ENCODE results near the gene TECPR1. TPM values are rescaled to one million over a fixed set of nuclear protein-coding genes. Genes with fewer than 3 reads are reported as not detected.

TECPR1 gene
- total RNA-seq, 1 donor from 2014 or later, result 10.8 TPM

- no peak overlapping the region for H3K4me3 ChIP-seq
- DNase-seq (ENCODE audit: low spot score), result no peak
- H3K27me3 ChIP-seq, result no peaks in the 10 kb centered on the region
- H3K79me2 ChIP-seq (ENCODE audit: low read depth), result no peaks in the 10 kb centered on the region
- H3K9ac ChIP-seq, result no peak overlapping the region
- no peak overlapping the region for H3K4me2 ChIP-seq
- no peak overlapping the region for H3K4me3 Mint-ChIP-seq
- no peaks in the 10 kb centered on the region for H3K36me3 ChIP-seq
- H3K4me1 ChIP-seq, result no peaks in the 10 kb centered on the region
- H3K4me1 Mint-ChIP-seq, result no peaks in the 10 kb centered on the region
- TF ChIP-seq EZH2phosphoT487 (IDR thresholded peaks at IDR 0.05), result no peak
- TF ChIP-seq CTCF (IDR thresholded peaks at IDR 0.05), result no peak
- TF ChIP-seq EZH2 (IDR thresholded peaks at IDR 0.05), result no peak
- H3K36me3 Mint-ChIP-seq, result peaks cover 9% of the 10 kb centered on the region
- no peaks in the 10 kb centered on the region for H3K9me3 ChIP-seq (ENCODE audit: low read depth)
- no peak overlapping the region for H3K27ac ChIP-seq
- H3K27ac Mint-ChIP-seq, result no peak overlapping the region
- peaks cover 2% of the 10 kb centered on the region for H3K27me3 Mint-ChIP-seq (ENCODE audit: insufficient read depth, low read depth)
- H3F3A ChIP-seq (ENCODE audit: low read depth), result no peaks in the 10 kb centered on the region
- no peak overlapping the region for H2AFZ ChIP-seq (replicated peaks)
- H4K20me1 ChIP-seq (ENCODE audit: low read depth), result no peaks in the 10 kb centered on the region
- H3K9me3 Mint-ChIP-seq, result no peaks in the 10 kb centered on the region
Observed at GRCh38 chr7:98267303-98267702, 15.3 kb upstream of the TECPR1 start.

GRCh38 chr7:98266840-98267239, 14.8 kb upstream of the TECPR1 start:
- no peaks in the 10 kb centered on the region for H3K79me2 ChIP-seq (ENCODE audit: low read depth)
- H4K20me1 ChIP-seq (ENCODE audit: low read depth), result no peaks in the 10 kb centered on the region
- H3K9ac ChIP-seq, result no peak overlapping the region
- H3K36me3 ChIP-seq, result no peaks in the 10 kb centered on the region
- peaks cover 2% of the 10 kb centered on the region for H3K27me3 Mint-ChIP-seq (ENCODE audit: insufficient read depth, low read depth)
- no peak for DNase-seq (ENCODE audit: low spot score)
- H3K9me3 Mint-ChIP-seq, result no peaks in the 10 kb centered on the region
- no peak overlapping the region for H3K27ac Mint-ChIP-seq
- H3K4me1 ChIP-seq, result no peaks in the 10 kb centered on the region
- no peak overlapping the region for H3K4me3 ChIP-seq
- H3K9me3 ChIP-seq (ENCODE audit: low read depth), result no peaks in the 10 kb centered on the region
- H3K36me3 Mint-ChIP-seq, result peaks cover 11% of the 10 kb centered on the region
- no peak overlapping the region for H3K4me2 ChIP-seq
- H2AFZ ChIP-seq (replicated peaks), result no peak overlapping the region
- no peaks in the 10 kb centered on the region for H3F3A ChIP-seq (ENCODE audit: low read depth)
- no peaks in the 10 kb centered on the region for H3K27me3 ChIP-seq
- H3K4me1 Mint-ChIP-seq, result no peaks in the 10 kb centered on the region
- no peak overlapping the region for H3K27ac ChIP-seq
- TF ChIP-seq EZH2 (IDR thresholded peaks at IDR 0.05) (no peak), EZH2phosphoT487 (IDR thresholded peaks at IDR 0.05) (no peak), CTCF (IDR thresholded peaks at IDR 0.05) (peak; percentile 22)
- no peak overlapping the region for H3K4me3 Mint-ChIP-seq

GRCh38 chr7:98265841-98266271, 13.8 kb upstream of the TECPR1 start:
- Histone ChIP-seq H4K20me1 (ENCODE audit: low read depth) (no peaks in the 10 kb centered on the region), H3F3A (ENCODE audit: low read depth) (no peaks in the 10 kb centered on the region), H2AFZ (replicated peaks) (no peak overlapping the region), H3K36me3 (no peaks in the 10 kb centered on the region), H3K27ac (no peak overlapping the region), H3K27me3 (no peaks in the 10 kb centered on the region), H3K79me2 (ENCODE audit: low read depth) (no peaks in the 10 kb centered on the region), H3K9me3 (ENCODE audit: low read depth) (no peaks in the 10 kb centered on the region), H3K4me2 (no peak overlapping the region), H3K4me1 (no peaks in the 10 kb centered on the region), H3K4me3 (no peak overlapping the region), H3K9ac (no peak overlapping the region)
- Mint-ChIP-seq H3K4me3 (no peak overlapping the region), H3K36me3 (peaks cover 12% of the 10 kb centered on the region), H3K9me3 (no peaks in the 10 kb centered on the region), H3K4me1 (no peaks in the 10 kb centered on the region), H3K27ac (peak overlapping the region; percentile 96), H3K27me3 (ENCODE audit: insufficient read depth, low read depth) (peaks cover 2% of the 10 kb centered on the region)
- TF ChIP-seq CTCF (IDR thresholded peaks at IDR 0.05) (no peak), EZH2phosphoT487 (IDR thresholded peaks at IDR 0.05) (no peak), EZH2 (IDR thresholded peaks at IDR 0.05) (no peak)
- DNase-seq (ENCODE audit: low spot score), result no peak

Measured in neural progenitor cell (in vitro differentiated cells).